Left colon (tissue), 2 donors: Measurements from ENCODE around the gene CDC25C. TPM values are rescaled to one million over a fixed set of nuclear protein-coding genes. Genes with fewer than 3 reads are reported as not detected.

Source experiments
- ATAC-seq: fragments of 200-7000 bp; cut with Tn5 transposase; one replicate; pipeline ENCODE4 v1.9.1; 2020; ENCODE audit warnings: mild to moderate bottlenecking, moderate library complexity
- DNase-seq, 2 donors: peaks; one replicate each; pipeline ENCODE4 v3.0.0-alpha.2; 2020
- intact Hi-C, 2 donors: fragments of 100-400 bp; cut with DNase I in 1 of 2; cut with micrococcal nuclease in 1 of 2; formaldehyde crosslinking; loops; one replicate each; pipeline versions ENCODE4 v1.11.2 to v1.14.0; 2022; cut with DNase I, micrococcal nuclease
- total RNA-seq, 2 donors: library from RNA; stranded (reverse); fragmentation: NEBNext Ultra II Directional; extraction: Animal tissue kit (Norgen Biotek cat#: 25700); gene quantifications; one replicate each; pipeline ENCODE4 v1.2.1, GENCODE V29; 2021
- donor health status: DM: no; HTN: no; CAD: no.
- donor health status: DM: yes; HTN: yes; CAD: no.

The CDC25C gene
- total RNA-seq, 2 donors from 2014 or later, result 1.3 to 2.4 TPM

- DNase-seq (no peak), ATAC-seq (no peak)
- intact Hi-C loops, result no loop called here
These were observed 85.9 kb downstream of the CDC25C start for GRCh38 chr5:138245717-138246116.

GRCh38 chr5:138243794-138244193 lies 87.8 kb downstream of the CDC25C start:
- intact Hi-C loops, result no loop called here
- DNase-seq, result no peak
- no peak for ATAC-seq

GRCh38 chr5:138241688-138242571 lies 89.7 kb downstream of the CDC25C start:
- intact Hi-C loops, result no loop called here
- DNase-seq (peak in 1 of 2 donors; percentile 12), ATAC-seq (peak; percentile 26)

- intact Hi-C loops, result no loop called here
- DNase-seq, result no peak
- ATAC-seq, result no peak
These were observed 90.8 kb downstream of the CDC25C start for GRCh38 chr5:138240650-138241385.

GRCh38 chr5:138238034-138238433 lies 93.6 kb downstream of the CDC25C start:
- ATAC-seq (no peak), DNase-seq (no peak)
- intact Hi-C loops, result no loop called here

Other genes with a start within 250 kb of the CDC25C start
- gene WNT8A, start 247.8 kb downstream of the CDC25C start, total RNA-seq, result not detected
- gene NME5, start 192.4 kb downstream of the CDC25C start, total RNA-seq, result 1 to 10 TPM in 1 of 2 donors, under 1 TPM in 1; 0.75 to 1.0 TPM
- gene BRD8, start 153.2 kb downstream of the CDC25C start, total RNA-seq, result 10 to 100 TPM; 29.6 to 33.8 TPM
- gene KIF20A, start 152.7 kb downstream of the CDC25C start, total RNA-seq, result 1 to 10 TPM; 4.0 to 6.5 TPM
- 10 to 100 TPM; 13.9 to 14.9 TPM for gene CDC23, start 118.5 kb downstream of the CDC25C start, total RNA-seq
- 1 to 10 TPM in 1 of 2 donors, under 1 TPM in 1; 0.82 to 1.3 TPM for gene GFRA3, start 57.2 kb downstream of the CDC25C start, total RNA-seq
- 10 to 100 TPM in 1 of 2 donors, 1 to 10 TPM in 1; 9.2 to 15.4 TPM for gene FAM53C, start 6.5 kb upstream of the CDC25C start, total RNA-seq
- gene KDM3B, start 20.9 kb upstream of the CDC25C start, total RNA-seq, result 10 to 100 TPM; 62.4 to 63.2 TPM
- 1 to 10 TPM in 1 of 2 donors, under 1 TPM in 1; 0.55 to 3.1 TPM for gene REEP2, start 107.3 kb upstream of the CDC25C start, total RNA-seq
- 100 to 1,000 TPM in 1 of 2 donors, 10 to 100 TPM in 1; 29.8 to 102 TPM for gene EGR1, start 133.7 kb upstream of the CDC25C start, total RNA-seq
- gene ETF1, start 211.4 kb upstream of the CDC25C start, total RNA-seq, result 10 to 100 TPM; 73.5 to 83.3 TPM
- gene HSPA9, start 243.6 kb upstream of the CDC25C start, total RNA-seq, result 100 to 1,000 TPM; 175 to 206 TPM